ENCODE results near the gene CEP131. TPM values are rescaled to one million over a fixed set of nuclear protein-coding genes. Genes with fewer than 3 reads are reported as not detected.

Gene CEP131
- total RNA-seq, 6 experiments from 2014 or later = 1.5 to 4.3 (median 2.1) TPM

DNA sequence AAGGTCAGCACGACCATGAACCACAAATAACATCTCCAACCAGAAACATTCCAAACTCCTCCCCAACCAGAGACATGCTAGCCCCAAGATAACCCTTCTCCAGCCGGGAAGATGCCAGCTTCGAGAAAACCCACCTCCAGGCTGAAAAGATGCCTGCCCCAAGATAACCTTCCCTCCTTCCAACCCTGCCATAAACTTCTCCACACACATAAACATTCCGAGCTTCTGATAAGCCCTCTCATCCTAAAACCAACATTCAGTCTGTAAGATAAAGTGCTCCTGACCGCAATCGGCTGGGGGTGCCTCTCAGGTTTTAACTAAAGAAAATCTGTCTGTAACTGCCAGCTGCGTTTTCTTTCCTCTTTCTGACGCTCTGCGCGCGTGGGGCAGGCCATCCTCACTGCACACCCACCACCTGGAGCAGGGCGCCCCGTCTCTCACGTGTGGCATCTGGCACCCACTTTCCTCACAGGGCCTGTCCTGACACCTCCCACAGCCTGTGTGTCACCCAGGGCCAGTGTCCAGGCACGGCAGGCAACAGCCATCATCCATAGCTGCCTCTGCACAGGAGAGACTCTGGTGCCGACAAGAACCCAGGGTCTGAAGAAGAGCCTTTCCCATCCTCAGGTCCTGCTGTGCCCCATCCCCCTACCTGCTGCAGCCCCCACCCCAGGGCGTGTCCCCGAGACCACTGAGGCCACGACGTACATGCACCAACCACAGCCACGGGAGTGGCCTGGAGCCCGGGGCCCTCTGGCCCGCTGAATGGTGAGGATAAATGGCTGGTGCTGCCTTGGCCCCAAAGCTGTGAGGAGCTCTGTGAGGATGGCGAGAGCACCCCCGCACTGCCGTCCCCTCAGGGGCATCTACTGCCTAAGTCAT lies 12.4 kb upstream of the CEP131 start:
- intact Hi-C loops (cut with DNase I) = loop anchor here in 1 of 2 donors (10.0 kb wide), 1 partner anchor 90 kb away; no protein-coding TSS in a partner anchor
- Histone ChIP-seq H3K27ac (no peak overlapping the region), H3K9me3 (no peaks in the 10 kb centered on the region), H3K36me3 (peaks cover 0 to 14% (median 1%) of the 10 kb centered on the region in 4 donors), H3K4me1 (peaks cover 0 to 11% (median 5%) of the 10 kb centered on the region in 4 donors), H3K4me3 (no peak overlapping the region), H3K27me3 (no peaks in the 10 kb centered on the region)
- ATAC-seq = no peak
- 95% methylated on average over 15 of the region's 26 CpGs for WGBS (ENCODE audit: insufficient coverage, low coverage, low lambda C conversion rate, missing lambda C conversion rate)
- no peak for TF ChIP-seq POLR2A (IDR thresholded peaks at IDR 0.05)
- TF ChIP-seq, protein P1, sequence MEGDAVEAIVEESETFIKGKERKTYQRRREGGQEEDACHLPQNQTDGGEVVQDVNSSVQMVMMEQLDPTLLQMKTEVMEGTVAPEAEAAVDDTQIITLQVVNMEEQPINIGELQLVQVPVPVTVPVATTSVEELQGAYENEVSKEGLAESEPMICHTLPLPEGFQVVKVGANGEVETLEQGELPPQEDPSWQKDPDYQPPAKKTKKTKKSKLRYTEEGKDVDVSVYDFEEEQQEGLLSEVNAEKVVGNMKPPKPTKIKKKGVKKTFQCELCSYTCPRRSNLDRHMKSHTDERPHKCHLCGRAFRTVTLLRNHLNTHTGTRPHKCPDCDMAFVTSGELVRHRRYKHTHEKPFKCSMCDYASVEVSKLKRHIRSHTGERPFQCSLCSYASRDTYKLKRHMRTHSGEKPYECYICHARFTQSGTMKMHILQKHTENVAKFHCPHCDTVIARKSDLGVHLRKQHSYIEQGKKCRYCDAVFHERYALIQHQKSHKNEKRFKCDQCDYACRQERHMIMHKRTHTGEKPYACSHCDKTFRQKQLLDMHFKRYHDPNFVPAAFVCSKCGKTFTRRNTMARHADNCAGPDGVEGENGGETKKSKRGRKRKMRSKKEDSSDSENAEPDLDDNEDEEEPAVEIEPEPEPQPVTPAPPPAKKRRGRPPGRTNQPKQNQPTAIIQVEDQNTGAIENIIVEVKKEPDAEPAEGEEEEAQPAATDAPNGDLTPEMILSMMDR (IDR thresholded peaks at IDR 0.05) = no peak
- no peak for DNase-seq

DNA sequence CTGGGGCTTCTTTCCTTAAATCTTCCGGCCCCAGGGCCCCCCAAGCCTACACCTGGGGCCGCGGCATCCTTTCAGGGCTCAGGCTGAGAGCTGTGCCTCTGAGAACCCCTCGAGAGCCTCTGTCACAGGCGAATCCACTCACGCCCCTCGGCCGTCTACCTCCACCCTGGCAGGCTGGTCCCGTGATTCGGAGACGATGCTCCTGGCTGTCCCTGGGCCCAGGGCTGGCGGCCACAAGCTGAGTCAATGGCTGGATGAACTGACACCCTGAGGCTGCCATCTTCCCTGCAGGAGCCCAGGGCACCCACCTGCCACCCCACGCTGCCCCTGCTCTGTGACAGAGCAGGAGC lies 11.7 kb upstream of the CEP131 start:
- no peak for DNase-seq
- 93% methylated on average over 3 of the region's 13 CpGs for WGBS (ENCODE audit: insufficient coverage, low coverage, low lambda C conversion rate, missing lambda C conversion rate)
- peaks cover 0 to 19% (median 1%) of the 10 kb centered on the region in 4 donors for H3K36me3 ChIP-seq

DNA sequence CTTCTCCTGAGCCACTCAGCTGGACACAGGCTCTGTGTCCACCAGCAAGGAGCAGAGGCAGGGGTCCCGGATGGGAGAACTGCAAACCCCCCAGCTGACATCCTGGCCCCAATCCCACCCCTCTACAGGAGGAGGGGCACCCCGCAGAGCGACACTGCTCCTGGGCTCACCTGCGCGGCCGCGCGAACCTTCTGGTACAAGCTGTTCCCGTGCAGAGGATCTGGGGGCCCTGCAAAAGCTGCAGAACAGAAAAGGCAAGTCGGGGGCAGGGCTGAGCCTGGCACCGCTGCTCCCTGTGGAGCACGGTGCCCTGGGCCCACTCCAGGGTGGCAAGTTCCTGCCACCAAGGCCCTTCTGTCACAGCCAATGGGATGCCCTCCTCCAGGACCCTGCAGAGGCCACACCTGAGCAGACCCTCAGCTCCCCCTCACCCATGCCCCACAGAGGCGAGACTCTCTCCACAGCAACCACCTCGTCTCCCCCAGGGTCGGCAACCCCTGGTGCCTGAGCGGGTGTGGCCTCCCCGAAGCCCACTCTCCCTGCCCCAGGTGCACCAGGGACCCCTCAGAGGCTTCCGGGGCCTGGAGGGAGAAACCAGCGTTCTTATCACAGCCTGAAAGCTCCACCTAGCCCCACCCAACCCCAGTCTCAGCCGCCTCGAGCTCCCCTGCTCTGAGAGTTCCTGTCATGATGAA lies 11.2 kb upstream of the CEP131 start:
- H3K27ac ChIP-seq = no peak overlapping the region
- no peak overlapping the region for H3K4me3 ChIP-seq
- H3K36me3 ChIP-seq = peaks cover 0 to 20% (median 1%) of the 10 kb centered on the region in 4 donors
- no peaks in the 10 kb centered on the region for H3K9me3 ChIP-seq
- peaks cover 0 to 11% (median 3%) of the 10 kb centered on the region in 4 donors for H3K4me1 ChIP-seq
- 92% methylated on average over 2 of the region's 21 CpGs for WGBS (ENCODE audit: insufficient coverage, low coverage, low lambda C conversion rate, missing lambda C conversion rate)
- DNase-seq (no peak), ATAC-seq (no peak)
- intact Hi-C loops (cut with DNase I) = loop anchor here in 1 of 2 donors (10.0 kb wide), 1 partner anchor 89 kb away; no protein-coding TSS in a partner anchor
- no peaks in the 10 kb centered on the region for H3K27me3 ChIP-seq
- TF ChIP-seq, protein P1 (IDR thresholded peaks at IDR 0.05) = no peak
- TF ChIP-seq POLR2A (IDR thresholded peaks at IDR 0.05) = no peak

More for the DNA sequence above, 11.7 kb upstream of the CEP131 start:
- H3K27me3 ChIP-seq = no peaks in the 10 kb centered on the region
- peaks cover 0 to 11% (median 3%) of the 10 kb centered on the region in 4 donors for H3K4me1 ChIP-seq
- H3K9me3 ChIP-seq = no peaks in the 10 kb centered on the region
- intact Hi-C loops (cut with DNase I) = loop anchor here in 1 of 2 donors (10.0 kb wide), 1 partner anchor 90 kb away; no protein-coding TSS in a partner anchor
- no peak overlapping the region for H3K4me3 ChIP-seq
- no peak overlapping the region for H3K27ac ChIP-seq
- no peak for ATAC-seq
- TF ChIP-seq POLR2A (IDR thresholded peaks at IDR 0.05) = no peak
- TF ChIP-seq, protein P1 (IDR thresholded peaks at IDR 0.05) = no peak

DNA sequence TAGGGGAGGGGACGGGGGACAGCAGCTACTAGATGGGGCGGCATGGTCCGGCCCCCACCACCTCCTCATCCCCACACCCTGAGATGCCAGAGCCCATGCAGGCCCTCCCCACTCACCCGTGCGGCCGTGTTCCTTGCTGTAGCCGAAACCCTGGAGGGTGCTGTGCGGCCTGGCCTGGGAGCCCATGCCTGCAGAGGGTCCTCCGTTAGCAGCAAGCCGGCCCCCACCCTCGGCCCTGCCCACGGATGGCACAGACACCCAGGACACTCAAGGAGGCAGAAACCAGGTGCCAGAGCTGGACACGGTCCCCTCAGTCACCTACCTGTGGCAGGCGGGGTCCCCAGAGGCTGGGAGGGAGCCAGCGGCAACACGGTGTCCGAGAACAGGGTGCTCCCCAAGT lies 10.6 kb upstream of the CEP131 start:
- ATAC-seq (no peak), DNase-seq (no peak)
- intact Hi-C loops (cut with DNase I) = loop anchor here in 1 of 2 donors (10.0 kb wide), 1 partner anchor 89 kb away; no protein-coding TSS in a partner anchor
- Histone ChIP-seq H3K4me1 (peaks cover 0 to 11% (median 3%) of the 10 kb centered on the region in 4 donors), H3K4me3 (no peak overlapping the region), H3K27me3 (no peaks in the 10 kb centered on the region), H3K9me3 (no peaks in the 10 kb centered on the region), H3K27ac (no peak overlapping the region), H3K36me3 (peaks cover 0 to 20% (median 1%) of the 10 kb centered on the region in 4 donors)
- WGBS (ENCODE audit: insufficient coverage, low coverage, low lambda C conversion rate, missing lambda C conversion rate) = no CpG with 5 or more reads among the region's 17 CpGs
- TF ChIP-seq POLR2A (IDR thresholded peaks at IDR 0.05) = no peak
- TF ChIP-seq, protein P1 (IDR thresholded peaks at IDR 0.05) = no peak
